Stimulated activated CD4-positive, alpha-beta T cell treated with anti-CD3 and anti-CD28 coated beads, Interleukin-12 subunit alpha, Interleukin-12 subunit beta, amount 100 ng/mL, for 24 hours (primary cell): ENCODE measurements around the gene BORCS8.
A peak's percentile ranks its signal among the peaks of the same experiment; 100 is the strongest.
"Not testable (repeated sequence)": the region's sequence is repeated elsewhere in the genome, so short reads cannot be mapped to it uniquely, and the experiment has no call there.

Source experiments
- DNase-seq, 2 experiments: peaks; one replicate each; pipeline ENCODE4 v3.0.0-alpha.2; 2020; ENCODE audit warnings: low read depth in 2 of 2

Gene BORCS8

GRCh38 chr19:19181488-19181998 is 10.4 kb downstream of the BORCS8 start:
- no peak for DNase-seq

DNA sequence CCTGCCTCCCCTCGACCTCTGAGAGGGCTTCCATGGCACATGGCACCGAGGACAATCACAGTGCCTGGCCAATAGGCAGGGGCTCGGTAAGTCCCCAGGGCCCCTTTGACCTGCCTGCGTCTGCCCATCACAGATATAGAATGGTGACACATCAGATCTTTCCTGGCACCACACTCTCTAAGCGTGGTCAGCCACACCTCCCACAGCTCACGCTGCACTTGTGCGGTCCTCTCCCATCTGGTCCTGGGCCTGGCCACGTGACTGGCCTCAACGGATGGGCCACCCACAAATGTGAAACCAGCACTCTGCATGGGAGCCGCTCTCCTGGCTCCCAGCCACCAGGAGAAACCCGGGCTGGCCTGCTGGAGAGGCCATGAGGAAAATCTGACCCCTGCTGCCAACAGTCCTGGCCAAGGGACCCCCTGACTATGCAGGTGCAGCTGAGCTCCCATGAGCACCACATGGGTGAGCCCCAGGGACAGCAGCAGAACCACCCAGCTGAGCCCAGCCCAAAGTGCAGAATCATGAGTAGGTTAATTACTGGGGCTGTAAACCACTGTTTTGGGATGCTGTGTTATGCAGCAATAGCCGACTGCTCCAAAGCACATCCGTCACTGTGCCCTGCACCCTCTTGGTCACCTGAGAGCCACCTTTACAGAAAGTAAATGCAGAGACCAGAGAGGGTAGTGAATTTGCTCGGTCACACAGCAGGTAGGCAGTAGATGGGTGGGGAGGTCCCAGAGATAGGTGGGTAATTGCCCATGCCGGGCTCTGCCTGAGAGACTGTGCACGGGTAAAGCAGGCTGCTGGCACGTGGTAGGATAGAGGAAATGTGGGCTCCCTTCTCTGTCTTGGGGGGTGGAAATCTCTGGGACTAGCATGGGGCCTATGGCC is 12.2 kb downstream of the BORCS8 start:
- DNase-seq, result no peak

GRCh38 chr19:19176950-19177349 is 15.0 kb downstream of the BORCS8 start:
- DNase-seq, result no peak

GRCh38 chr19:19173243-19173642 is 18.7 kb downstream of the BORCS8 start:
- DNase-seq, result not testable (repeated sequence)

GRCh38 chr19:19171821-19172532 is 20.0 kb downstream of the BORCS8 start:
- DNase-seq, result no peak

DNA sequence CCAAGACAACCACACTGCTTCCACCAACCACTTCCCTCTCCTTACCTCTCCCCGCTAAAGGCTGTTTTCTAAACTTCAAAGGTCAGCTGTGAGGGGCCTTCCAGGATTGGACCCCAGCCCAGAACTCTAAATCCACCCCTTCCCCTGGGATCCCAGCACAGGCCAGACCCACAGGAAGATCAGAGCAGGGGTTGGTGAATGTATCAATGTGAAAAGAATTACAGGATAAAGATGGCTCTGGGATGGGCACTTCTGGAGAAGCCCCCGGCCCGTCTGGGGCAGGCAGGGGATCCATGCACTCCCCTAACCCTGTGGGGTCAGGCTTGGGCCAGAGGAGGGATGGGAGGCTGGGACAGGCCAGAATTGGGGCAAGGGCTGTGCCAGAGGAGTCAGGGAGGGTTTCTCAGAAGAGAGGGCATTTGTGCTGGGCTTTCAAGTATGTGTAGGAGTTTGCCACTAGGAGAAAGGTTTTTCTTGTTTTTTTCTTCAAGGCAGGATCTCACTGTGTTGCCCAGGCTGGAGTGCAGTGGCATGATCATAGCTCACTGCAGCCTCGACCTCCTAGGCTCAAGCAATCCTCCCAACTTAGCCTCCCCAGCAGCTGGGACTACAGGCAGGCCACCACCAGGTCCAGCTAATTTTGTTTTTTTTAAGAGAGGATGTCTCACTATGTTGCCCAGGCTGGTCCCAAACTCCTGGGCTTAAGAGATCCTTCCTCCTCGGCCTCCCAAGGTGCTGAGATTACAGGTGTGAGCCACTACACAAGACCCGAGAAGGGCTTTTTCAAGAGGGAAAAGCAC is 20.9 kb downstream of the BORCS8 start:
- DNase-seq, result no peak

- DNase-seq, result peak; percentile 61 to 82
Measured at GRCh38 chr19:19170053-19170872, 21.7 kb downstream of the BORCS8 start, which contains the start of gene MEF2B. Gene MEF2B (minus strand): TSS chr19:19170263. CDS start chr19:19150735, 19,528 bp downstream.

DNA sequence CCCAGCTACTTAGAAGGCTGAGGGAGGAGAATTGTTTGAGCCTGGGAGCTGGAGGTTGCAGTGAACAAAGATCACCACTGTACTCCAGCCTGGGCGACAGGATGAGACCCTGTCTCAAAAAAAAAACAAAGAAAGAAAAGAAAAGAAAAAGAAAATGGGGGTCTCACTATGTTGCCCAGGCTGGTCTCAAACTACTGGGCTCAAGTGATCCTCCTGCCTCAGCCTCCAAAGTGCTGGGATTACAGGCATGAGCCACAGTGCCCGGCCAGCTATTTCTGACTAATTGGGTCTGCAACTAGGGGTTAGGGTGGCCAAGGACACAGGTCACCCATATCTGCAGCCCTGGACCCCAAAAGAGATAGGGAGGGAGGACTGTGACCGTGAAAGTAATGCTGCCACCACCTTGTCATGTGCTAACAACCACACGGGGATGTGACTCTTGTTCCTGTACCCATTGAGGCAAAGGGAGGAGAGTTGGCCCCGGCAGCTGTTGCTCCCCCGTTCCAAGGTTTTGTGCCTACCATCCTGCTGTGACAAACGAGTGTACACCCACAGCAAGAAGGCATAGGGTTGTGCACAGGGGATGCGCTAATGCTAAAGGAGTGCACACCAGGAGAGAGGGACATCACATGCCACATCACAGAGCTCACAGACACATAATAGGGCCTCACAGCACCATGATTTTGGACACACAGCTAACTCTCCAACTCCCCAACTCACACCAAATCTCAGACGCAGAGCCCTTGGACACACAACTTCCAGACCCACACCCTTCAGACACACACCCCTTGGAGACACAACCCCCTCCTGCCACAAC is 22.5 kb downstream of the BORCS8 start:
- no peak for DNase-seq

DNA sequence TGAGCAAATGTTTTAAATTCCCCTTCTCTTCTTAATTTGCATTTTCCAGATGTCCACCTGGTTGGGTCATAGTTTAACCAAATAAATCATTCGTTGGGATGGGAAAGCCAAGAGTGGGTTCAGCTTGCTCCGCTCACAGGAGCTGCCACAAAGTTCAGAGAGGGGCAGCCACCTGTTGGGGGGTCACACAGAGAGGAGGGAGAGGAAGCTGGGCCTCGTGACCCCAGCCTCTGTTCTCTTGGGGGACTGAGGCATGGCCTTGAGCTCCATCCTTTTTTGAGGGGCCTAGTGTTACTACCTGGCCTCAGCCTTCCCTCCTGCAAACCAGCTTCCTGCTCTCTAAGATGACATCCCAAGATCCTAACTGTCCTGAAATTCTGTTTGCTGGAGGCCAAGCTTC is 24.3 kb downstream of the BORCS8 start:
- DNase-seq, result no peak

- DNase-seq, result no peak
Measured at GRCh38 chr19:19165396-19165795, 26.6 kb downstream of the BORCS8 start.

DNA sequence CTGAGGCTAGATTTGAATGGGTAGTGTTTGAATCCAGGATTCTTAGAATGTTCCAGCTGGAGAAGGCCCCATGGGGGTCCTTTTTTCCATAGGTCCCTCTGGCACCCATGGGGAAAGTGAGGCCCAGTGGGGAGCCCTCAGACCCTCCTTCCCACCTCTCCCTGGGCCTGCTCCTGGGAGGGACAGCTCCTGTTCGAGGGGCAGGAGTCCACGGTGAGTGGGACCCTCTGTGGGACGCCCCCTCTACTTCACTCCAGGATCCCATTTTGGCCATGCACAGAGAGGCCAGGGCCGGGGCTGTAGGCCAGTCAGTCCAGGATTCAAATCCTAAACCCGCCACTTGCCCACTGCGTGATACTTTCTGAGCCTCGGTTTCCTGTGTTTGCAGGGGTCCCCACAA is 29.5 kb downstream of the BORCS8 start:
- no peak for DNase-seq

DNA sequence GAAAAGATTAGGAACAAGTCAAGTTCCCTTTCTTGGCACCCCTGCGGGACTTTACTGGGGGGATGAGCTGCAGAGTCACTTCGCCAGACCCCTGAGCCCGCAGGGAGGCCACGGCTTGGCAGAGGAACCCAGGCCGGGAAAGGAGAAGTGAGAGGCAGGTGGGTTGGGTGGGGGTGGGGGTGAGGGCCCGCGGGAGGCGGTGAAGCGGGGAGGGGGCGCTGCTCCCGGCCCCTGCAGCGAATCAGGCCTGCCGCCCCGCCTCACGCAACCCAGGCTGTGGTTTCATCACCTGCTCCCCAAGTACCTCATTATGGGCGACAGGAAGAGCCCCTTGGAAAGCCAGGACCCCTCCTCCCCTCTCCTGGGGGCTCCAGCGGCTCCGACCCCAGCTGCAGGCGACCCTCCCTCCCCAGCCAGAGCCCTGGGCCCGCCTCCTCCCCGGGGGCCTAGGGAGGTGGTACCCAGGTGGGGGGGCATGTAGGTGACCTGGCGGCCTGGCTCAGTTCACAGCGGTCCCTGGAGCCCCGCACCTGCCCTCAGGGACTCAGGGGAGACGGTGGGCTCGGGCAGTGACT is 31.4 kb downstream of the BORCS8 start:
- DNase-seq, result no peak

- DNase-seq, result no peak
Measured at GRCh38 chr19:19159534-19159933, 32.4 kb downstream of the BORCS8 start.

GRCh38 chr19:19157808-19158207 is 34.1 kb downstream of the BORCS8 start:
- no peak for DNase-seq

DNA sequence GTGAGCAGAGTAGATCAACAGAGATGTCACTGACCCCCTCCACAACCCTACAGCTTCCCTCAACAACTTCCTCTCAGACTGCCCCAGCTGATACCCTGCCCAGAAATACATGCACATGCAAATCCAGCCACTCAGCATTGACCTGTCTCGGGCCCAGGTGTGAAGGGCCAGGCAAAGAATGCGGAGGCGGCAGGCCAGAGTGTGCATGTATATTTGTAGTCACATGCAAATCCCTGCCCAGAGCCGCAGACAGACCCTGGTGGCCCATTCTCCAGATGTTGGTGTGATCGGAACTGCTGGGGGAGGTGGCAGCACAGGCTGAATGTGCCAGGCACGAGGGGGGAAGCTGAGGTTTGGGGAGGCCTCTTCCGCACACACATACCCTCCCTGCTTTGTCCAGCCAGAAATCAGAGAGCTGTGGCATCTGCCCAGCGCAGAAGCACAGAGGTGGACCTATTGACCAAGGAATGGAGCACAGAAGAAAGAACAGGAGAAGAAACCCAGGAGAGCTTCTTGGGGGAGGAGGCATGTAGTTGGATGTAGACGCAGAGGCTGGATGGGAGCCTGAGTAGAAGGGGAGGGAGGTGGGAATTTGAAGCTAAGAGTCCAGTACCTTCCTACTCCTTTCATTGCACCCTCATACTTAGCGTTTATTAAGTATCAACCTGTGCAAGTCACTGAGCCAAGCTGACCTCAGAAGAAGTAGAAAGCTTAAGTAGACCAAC is 36.3 kb downstream of the BORCS8 start:
- DNase-seq, result no peak

GRCh38 chr19:19154768-19155494 is 37.0 kb downstream of the BORCS8 start:
- no peak for DNase-seq

- no peak for DNase-seq
Measured at GRCh38 chr19:19152668-19153384, 39.1 kb downstream of the BORCS8 start.

DNA sequence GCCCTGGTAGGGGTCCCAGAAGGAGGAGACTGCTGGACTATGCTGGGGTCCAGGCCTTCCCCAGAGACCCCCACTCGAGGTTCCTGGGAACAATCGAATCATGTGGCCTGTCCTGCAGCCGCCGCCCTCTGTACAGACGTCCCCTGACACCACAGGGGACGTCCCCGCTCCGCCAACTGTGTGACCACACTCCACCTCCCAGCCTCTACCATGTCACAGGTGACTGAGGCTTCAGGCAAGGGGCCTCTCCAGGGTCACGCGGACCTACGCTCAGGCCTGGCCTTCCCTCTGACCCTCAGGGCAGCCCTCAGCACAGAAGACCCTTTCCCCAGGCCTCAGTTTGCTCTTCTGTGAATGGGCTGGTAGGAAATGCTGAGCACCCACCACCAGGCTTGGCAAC is 40.5 kb downstream of the BORCS8 start:
- no peak for DNase-seq
